OCI-LY1 (cell line): ENCODE measurements around the gene ZNF350.

Experiments used
- H2AFZ ChIP-seq: fragments of 200-600 bp; sonication (generic), shearing (Covaris generic); 2 replicates; pipeline ENCODE4 v1.6.0; 2014; ENCODE audit warnings: antibody characterized with exemption, mild to moderate bottlenecking, low read length
- H3F3A ChIP-seq: fragments of 200-600 bp; sonication (generic), shearing (Covaris generic); 2 replicates; pipeline ENCODE4 v1.6.0; 2014; ENCODE audit warnings: mild to moderate bottlenecking, antibody characterized with exemption, low read length, moderate library complexity; ENCODE audit not compliant: insufficient read depth
- H3K27ac ChIP-seq: fragments of 200-600 bp; sonication (generic); 2 replicates; pipeline ENCODE4 v1.5.1; 2014; ENCODE audit warnings: low read length, mixed run types, mild to moderate bottlenecking, low read depth; ENCODE audit not compliant: poor library complexity, severe bottlenecking
- H3K27me3 ChIP-seq: fragments of 200-600 bp; sonication (generic); 2 replicates; pipeline ENCODE4 v1.6.0; 2014; ENCODE audit warnings: antibody characterized with exemption, mild to moderate bottlenecking, low read length, moderate library complexity; ENCODE audit not compliant: insufficient read depth
- H3K36me3 ChIP-seq: fragments of 200-600 bp; sonication (generic); 2 replicates; pipeline ENCODE4 v1.6.1; 2014; ENCODE audit warnings: mild to moderate bottlenecking, antibody characterized with exemption, low read length, moderate library complexity, mixed read lengths; ENCODE audit not compliant: insufficient read depth
- H3K4me1 ChIP-seq: fragments of 200-600 bp; sonication (generic); 2 replicates; pipeline ENCODE4 v1.5.1; 2014; ENCODE audit warnings: mild to moderate bottlenecking, low read length, moderate library complexity; ENCODE audit not compliant: insufficient read depth, severe bottlenecking
- H3K4me2 ChIP-seq: fragments of 200-600 bp; sonication (generic), shearing (Covaris generic); 2 replicates; pipeline ENCODE4 v1.6.1; 2014; ENCODE audit warnings: low read length
- H3K4me3 ChIP-seq: fragments of 200-600 bp; sonication (generic); 2 replicates; pipeline ENCODE4 v1.5.1; 2014; ENCODE audit warnings: low read length, low read depth, mild to moderate bottlenecking, mixed read lengths; ENCODE audit not compliant: poor library complexity, severe bottlenecking
- H3K79me2 ChIP-seq: fragments of 200-600 bp; shearing (Covaris generic); 2 replicates; pipeline ENCODE4 v1.6.1; 2016; ENCODE audit warnings: mixed run types, low read length, mixed read lengths; ENCODE audit not compliant: insufficient read depth
- H3K9ac ChIP-seq: fragments of 200-600 bp; sonication (generic), shearing (Covaris generic); 2 replicates; pipeline ENCODE4 v1.6.1; 2014; ENCODE audit warnings: mild to moderate bottlenecking, low read length, mixed read lengths
- H3K9me2 ChIP-seq: fragments of 200-600 bp; sonication (generic), shearing (Covaris generic); 2 replicates; pipeline ENCODE4 v1.6.1; 2014; ENCODE audit warnings: low read depth, mild to moderate bottlenecking, low read length, mixed read lengths
- H3K9me3 ChIP-seq: fragments of 200-600 bp; shearing (Covaris generic); 2 replicates; pipeline ENCODE4 v1.6.1; 2014; ENCODE audit warnings: low read length, mixed read lengths
- H4K20me1 ChIP-seq: fragments of 200-600 bp; sonication (generic), shearing (Covaris generic); 2 replicates; pipeline ENCODE4 v1.6.0; 2016; ENCODE audit warnings: mild to moderate bottlenecking, low read length; ENCODE audit not compliant: insufficient read depth
- EZH2 ChIP-seq: fragments of 200-600 bp; sonication (generic), shearing (Covaris generic); IDR thresholded peaks from 2 replicates; pipeline ENCODE4 v1.8.0; 2017; ENCODE audit warnings: borderline replicate concordance, mixed run types, mild to moderate bottlenecking, antibody characterized with exemption, low read length, moderate library complexity, mixed read lengths
- TF ChIP-seq, protein P1 (sequence below): fragments of 200-600 bp; sonication (generic), shearing (Covaris generic); IDR thresholded peaks from 2 replicates; pipeline ENCODE4 v1.5.1; 2017; ENCODE audit warnings: mild to moderate bottlenecking, antibody characterized with exemption, low read length, moderate library complexity, mixed read lengths

ZNF350 gene

DNA sequence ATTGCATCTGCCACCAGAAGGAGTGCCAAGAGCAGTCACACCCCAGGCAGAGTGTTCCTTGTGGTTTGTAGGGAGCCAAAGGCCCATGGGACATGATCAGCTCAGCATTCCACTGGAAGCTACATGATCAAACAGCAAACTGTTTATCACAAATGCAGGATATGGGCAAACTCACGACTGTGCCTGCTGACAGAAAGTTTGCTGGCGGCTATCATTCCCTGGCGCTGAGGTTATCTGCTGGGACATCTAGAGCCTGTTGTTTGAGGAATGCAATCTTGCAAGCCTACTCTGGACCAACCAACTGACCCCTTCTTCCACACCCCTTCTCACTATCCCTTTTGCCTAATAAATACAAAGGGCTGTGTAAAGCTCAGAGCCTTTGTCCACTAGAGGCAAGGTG, 67.0 kb downstream of the ZNF350 start:
- no peak overlapping the region for H3K9ac ChIP-seq
- H3K79me2 ChIP-seq, result no peaks in the 10 kb centered on the region
- H3K27ac ChIP-seq, result no peak overlapping the region
- peaks cover 52% of the 10 kb centered on the region for H3K9me3 ChIP-seq
- H4K20me1 ChIP-seq, result no peaks in the 10 kb centered on the region
- H3K4me1 ChIP-seq, result no peaks in the 10 kb centered on the region
- TF ChIP-seq EZH2, result no peak
- no peaks in the 10 kb centered on the region for H3K36me3 ChIP-seq
- no peaks in the 10 kb centered on the region for H3K9me2 ChIP-seq
- no peak overlapping the region for H3K4me3 ChIP-seq
- H3K4me2 ChIP-seq, result no peak overlapping the region
- no peaks in the 10 kb centered on the region for H3F3A ChIP-seq
- no peaks in the 10 kb centered on the region for H3K27me3 ChIP-seq
- H2AFZ ChIP-seq, result no peak overlapping the region

DNA sequence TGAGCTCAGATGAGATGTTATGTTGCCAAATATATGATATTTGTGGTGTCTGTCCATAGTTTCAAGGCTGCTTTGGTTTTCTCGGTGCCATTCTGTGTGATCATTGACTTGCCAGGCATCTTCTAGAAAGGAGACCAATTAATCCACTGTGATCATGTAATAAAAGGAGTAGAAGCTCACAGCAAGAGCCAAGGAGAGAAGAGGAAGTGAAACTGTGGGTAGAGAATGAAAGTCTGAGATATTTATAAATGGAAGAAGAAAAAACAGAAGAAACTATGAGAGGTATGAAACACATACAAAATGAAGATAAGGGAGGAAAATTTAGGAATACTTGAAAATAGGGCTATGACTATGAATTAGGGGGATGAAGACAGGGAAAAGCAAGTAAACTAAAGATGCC, 70.5 kb downstream of the ZNF350 start:
- TF ChIP-seq EZH2, result no peak
- TF ChIP-seq, protein P1, sequence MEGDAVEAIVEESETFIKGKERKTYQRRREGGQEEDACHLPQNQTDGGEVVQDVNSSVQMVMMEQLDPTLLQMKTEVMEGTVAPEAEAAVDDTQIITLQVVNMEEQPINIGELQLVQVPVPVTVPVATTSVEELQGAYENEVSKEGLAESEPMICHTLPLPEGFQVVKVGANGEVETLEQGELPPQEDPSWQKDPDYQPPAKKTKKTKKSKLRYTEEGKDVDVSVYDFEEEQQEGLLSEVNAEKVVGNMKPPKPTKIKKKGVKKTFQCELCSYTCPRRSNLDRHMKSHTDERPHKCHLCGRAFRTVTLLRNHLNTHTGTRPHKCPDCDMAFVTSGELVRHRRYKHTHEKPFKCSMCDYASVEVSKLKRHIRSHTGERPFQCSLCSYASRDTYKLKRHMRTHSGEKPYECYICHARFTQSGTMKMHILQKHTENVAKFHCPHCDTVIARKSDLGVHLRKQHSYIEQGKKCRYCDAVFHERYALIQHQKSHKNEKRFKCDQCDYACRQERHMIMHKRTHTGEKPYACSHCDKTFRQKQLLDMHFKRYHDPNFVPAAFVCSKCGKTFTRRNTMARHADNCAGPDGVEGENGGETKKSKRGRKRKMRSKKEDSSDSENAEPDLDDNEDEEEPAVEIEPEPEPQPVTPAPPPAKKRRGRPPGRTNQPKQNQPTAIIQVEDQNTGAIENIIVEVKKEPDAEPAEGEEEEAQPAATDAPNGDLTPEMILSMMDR, result no peak
- Histone ChIP-seq H3K9me3 (peaks cover 54% of the 10 kb centered on the region), H3K4me3 (no peak overlapping the region)

DNA sequence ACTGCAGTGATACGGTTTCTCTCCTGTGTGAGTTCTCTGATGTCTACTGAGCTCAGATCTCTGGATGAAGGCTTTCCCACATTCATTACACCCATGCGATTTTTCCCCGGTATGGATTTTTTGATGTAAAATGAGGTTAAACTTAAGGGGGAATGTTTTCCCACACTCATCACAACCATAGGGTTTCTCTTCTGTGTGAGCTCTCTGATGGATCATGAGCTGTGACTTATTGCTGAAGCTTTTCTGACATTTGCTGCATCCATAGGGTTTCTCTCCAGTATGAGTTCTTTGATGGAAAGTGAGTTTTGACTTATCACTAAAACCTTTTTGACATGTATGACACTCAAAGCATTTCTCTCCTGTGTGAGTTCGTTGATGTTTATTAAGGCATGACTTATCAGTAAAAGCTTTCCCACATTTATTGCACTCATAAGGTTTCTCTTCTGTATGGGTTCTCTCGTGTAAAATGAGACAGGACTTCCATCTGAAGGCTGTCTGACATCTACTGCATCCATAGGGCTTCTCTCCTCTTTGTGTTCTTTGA, 71.2 kb downstream of the ZNF350 start:
- no peak overlapping the region for H3K4me3 ChIP-seq
- no peaks in the 10 kb centered on the region for H3K27me3 ChIP-seq
- H3F3A ChIP-seq, result no peaks in the 10 kb centered on the region
- H4K20me1 ChIP-seq, result no peaks in the 10 kb centered on the region
- peaks cover 48% of the 10 kb centered on the region for H3K9me3 ChIP-seq
- TF ChIP-seq, protein P1, result no peak
- no peak for TF ChIP-seq EZH2
- H3K36me3 ChIP-seq, result no peaks in the 10 kb centered on the region
- no peak overlapping the region for H3K4me2 ChIP-seq
- no peak overlapping the region for H3K9ac ChIP-seq
- no peak overlapping the region for H2AFZ ChIP-seq
- H3K79me2 ChIP-seq, result no peaks in the 10 kb centered on the region
- H3K27ac ChIP-seq, result no peak overlapping the region
- no peaks in the 10 kb centered on the region for H3K4me1 ChIP-seq
- no peaks in the 10 kb centered on the region for H3K9me2 ChIP-seq

More for the DNA sequence above, 70.5 kb downstream of the ZNF350 start:
- no peaks in the 10 kb centered on the region for H3F3A ChIP-seq
- H4K20me1 ChIP-seq, result no peaks in the 10 kb centered on the region
- H3K4me2 ChIP-seq, result no peak overlapping the region
- H3K27ac ChIP-seq, result no peak overlapping the region
- no peaks in the 10 kb centered on the region for H3K36me3 ChIP-seq
- no peaks in the 10 kb centered on the region for H3K4me1 ChIP-seq
- no peaks in the 10 kb centered on the region for H3K27me3 ChIP-seq
- H3K9me2 ChIP-seq, result no peaks in the 10 kb centered on the region
- H2AFZ ChIP-seq, result no peak overlapping the region
- no peak overlapping the region for H3K9ac ChIP-seq
- no peaks in the 10 kb centered on the region for H3K79me2 ChIP-seq
